Aorta (tissue), 5 donors: Measurements from ENCODE around the gene KRTAP9-3. TPM values are rescaled to one million over a fixed set of nuclear protein-coding genes. Genes with fewer than 3 reads are reported as not detected.
"Not testable (repeated sequence)": the region's sequence is repeated elsewhere in the genome, so short reads cannot be mapped to it uniquely, and the experiment has no call there.

Experiments used
- ATAC-seq: fragments of 200-7000 bp; cut with Tn5 transposase; one replicate; pipeline ENCODE4 v1.9.1; 2022; ENCODE audit warnings: moderate library complexity; ENCODE audit not compliant: low FRiP score
- DNase-seq, 2 donors: peaks; one replicate each; pipeline ENCODE4 v3.0.0-alpha.2; 2020
- H3K27ac ChIP-seq, 2 donors: one replicate each; pipeline ENCODE4 v1.5.1; 2013; ENCODE audit warnings: low read length in 2 of 2, mild to moderate bottlenecking in 2 of 2, moderate library complexity in 2 of 2, control low read depth in 1 of 2, inconsistent platforms in 1 of 2, low read depth in 1 of 2
- H3K27me3 ChIP-seq, 2 donors: one replicate each; pipeline ENCODE4 v1.6.1; 2013; ENCODE audit warnings: control low read depth in 1 of 2, low read length in 1 of 2, mild to moderate bottlenecking in 1 of 2, moderate library complexity in 1 of 2; ENCODE audit not compliant: insufficient read depth in 2 of 2, control insufficient read depth in 1 of 2
- H3K36me3 ChIP-seq, 2 donors: one replicate each; pipeline ENCODE4 v1.6.1; 2013; ENCODE audit warnings: control low read depth in 1 of 2, low read length in 1 of 2, mild to moderate bottlenecking in 1 of 2; ENCODE audit not compliant: insufficient read depth in 2 of 2, control insufficient read depth in 1 of 2
- H3K4me1 ChIP-seq, 2 donors: one replicate each; pipeline ENCODE4 v1.6.1; 2013; ENCODE audit warnings: low read length in 2 of 2, control low read depth in 1 of 2, mild to moderate bottlenecking in 1 of 2, moderate library complexity in 1 of 2; ENCODE audit not compliant: insufficient read depth in 2 of 2, control insufficient read depth in 1 of 2
- H3K4me3 ChIP-seq, 2 donors: one replicate each; pipeline ENCODE4 v1.5.1; 2013; ENCODE audit warnings: low read length in 2 of 2, control low read depth in 1 of 2, mild to moderate bottlenecking in 1 of 2
- H3K9me3 ChIP-seq: one replicate; pipeline ENCODE4 v1.6.1; 2013; ENCODE audit warnings: mild to moderate bottlenecking, low read length; ENCODE audit not compliant: control insufficient read depth
- WGBS, 2 donors: extraction: QIAGEN DNeasy Blood & Tissue Kit; methylation state at CpG; one replicate each; pipeline ENCODE4 v1.1.7; 2013; 5-methylcytosine and 5-hydroxymethylcytosine counted together
- intact Hi-C, 2 donors: fragments of 100-400 bp; cut with DNase I; formaldehyde crosslinking; loops; one replicate each; pipeline versions ENCODE4 v1.14.2 to v1.15.0; 2022
- polyA plus RNA-seq, 2 donors: library from polyadenylated mRNA; stranded (reverse); fragments of 200-250 nt; gene quantifications; one replicate each; pipeline ENCODE4 v1.2.3, GENCODE V29; 2013
- total RNA-seq, 2 donors: library from RNA; stranded (reverse); fragmentation: NEBNext Ultra II Directional; extraction: Animal tissue kit (Norgen Biotek cat#: 25700); gene quantifications; one replicate each; pipeline ENCODE4 v1.2.1, GENCODE V29; 2021
- donor health status: healthy with polysubstance abuse.
- donor health status: Bipolar disorder and iron deficiency.
- donor health status: DM: no; HTN: no; CAD: no.
- donor health status: DM: no; HTN: no; CAD: no.
- donor health status: DM: yes; HTN: yes; CAD: no.

KRTAP9-3 gene
- total and polyA plus RNA-seq, 4 donors = not detected

DNA sequence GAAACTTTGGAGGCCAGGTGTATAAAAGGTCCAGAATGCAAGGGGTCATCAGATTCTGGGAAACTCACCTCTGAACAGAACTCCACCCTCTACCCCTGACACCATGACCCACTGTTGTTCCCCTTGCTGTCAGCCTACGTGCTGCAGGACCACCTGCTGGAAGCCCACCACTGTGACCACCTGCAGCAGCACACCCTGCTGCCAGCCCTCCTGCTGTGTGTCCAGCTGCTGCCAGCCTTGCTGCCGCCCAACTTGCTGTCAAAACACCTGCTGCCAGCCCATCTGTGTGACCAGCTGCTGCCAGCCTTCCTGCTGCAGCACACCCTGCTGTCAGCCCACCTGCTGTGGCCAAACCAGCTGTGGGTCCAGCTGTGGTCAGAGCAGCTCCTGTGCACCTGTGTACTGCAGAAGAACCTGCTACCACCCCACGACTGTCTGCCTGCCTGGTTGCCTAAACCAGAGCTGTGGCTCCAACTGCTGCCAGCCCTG lies 5.7 kb downstream of the KRTAP9-3 start, which contains the start of gene KRTAP9-8:
KRTAP9-8 (plus strand) TSS at position 51 of the 489 bp plus-strand sequence; CDS start at position 104, 53 bp downstream.
- H3K36me3 ChIP-seq, H3K4me1 ChIP-seq, H3K9me3 ChIP-seq, ATAC-seq, H3K4me3 ChIP-seq, H3K27ac ChIP-seq, H3K27me3 ChIP-seq, DNase-seq, intact Hi-C loops: not testable (repeated sequence)
- 29 to 33% methylated on average over 3 of the region's 3 CpGs for WGBS, 2 donors

DNA sequence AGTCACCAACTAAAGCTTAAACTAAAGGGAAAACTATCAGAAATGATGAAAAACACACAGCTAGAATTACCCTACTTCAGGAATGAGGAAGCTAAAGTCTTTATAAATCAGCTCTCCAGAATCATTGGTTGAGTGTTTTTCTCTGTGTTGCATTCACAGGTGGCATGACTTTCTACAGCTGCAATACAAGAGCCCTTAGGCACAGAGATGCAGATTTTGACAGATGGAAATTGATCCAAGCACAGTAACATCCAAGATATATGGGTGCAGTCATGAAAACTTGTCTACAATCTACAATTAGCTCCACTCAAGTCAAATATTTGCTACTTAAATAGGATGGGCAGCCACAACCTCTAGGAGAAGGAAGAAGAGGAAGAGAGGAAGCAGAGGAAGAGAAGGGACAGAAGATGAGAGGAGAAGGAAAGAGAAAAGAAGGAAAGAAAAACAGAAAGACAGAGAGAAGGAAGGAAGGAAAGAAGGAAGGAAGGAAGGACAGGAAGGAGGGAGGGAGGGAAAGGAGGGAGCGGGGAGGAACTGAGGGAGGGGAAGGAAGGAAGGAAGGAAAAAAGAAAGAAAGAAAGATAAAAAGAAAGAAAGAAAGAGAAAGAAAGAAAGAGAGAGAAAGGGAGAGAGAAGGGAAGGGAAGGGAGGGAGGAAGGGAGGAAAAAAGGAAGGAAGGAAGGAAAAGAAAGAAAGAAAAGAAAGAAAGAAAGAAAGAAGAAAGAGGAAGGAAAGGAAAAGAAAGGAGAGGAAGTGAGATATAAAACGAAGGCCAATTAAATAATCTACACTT lies 14.9 kb downstream of the KRTAP9-3 start:
- H3K4me1 ChIP-seq, H3K4me3 ChIP-seq, H3K27ac ChIP-seq, H3K9me3 ChIP-seq, intact Hi-C loops, DNase-seq, ATAC-seq, H3K36me3 ChIP-seq, H3K27me3 ChIP-seq: not testable (repeated sequence)
- 45 to 63% methylated on average over 2 of the region's 2 CpGs for WGBS, 2 donors

DNA sequence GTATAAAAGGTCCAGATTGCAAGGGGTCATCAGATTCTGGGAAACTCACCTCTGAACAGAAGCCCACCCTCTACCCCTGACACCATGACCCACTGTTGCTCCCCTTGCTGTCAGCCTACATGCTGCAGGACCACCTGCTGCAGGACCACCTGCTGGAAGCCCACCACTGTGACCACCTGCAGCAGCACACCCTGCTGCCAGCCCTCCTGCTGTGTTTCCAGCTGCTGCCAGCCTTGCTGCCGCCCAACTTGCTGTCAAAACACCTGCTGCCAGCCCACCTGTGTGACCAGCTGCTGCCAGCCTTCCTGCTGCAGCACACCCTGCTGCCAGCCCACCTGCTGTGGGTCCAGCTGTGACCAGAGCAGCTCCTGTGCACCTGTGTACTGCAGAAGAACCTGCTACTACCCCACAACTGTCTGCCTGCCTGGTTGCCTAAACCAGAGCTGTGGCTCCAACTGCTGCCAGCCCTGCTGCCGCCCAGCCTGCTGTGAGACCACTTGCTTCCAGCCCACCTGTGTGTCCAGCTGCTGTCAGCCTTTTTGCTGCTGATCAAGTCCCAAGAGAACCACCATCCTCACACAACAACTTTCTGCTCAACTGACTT lies 17.5 kb downstream of the KRTAP9-3 start, which contains the start of gene KRTAP9-4:
KRTAP9-4 (plus strand) TSS at position 51 of the 604 bp plus-strand sequence; CDS start at position 85, 34 bp downstream.
- H3K4me3 ChIP-seq, DNase-seq, ATAC-seq, H3K27ac ChIP-seq, H3K36me3 ChIP-seq, intact Hi-C loops, H3K27me3 ChIP-seq, H3K4me1 ChIP-seq, H3K9me3 ChIP-seq: not testable (repeated sequence)
- 58 to 63% methylated on average over 2 of the region's 2 CpGs for WGBS, 2 donors

DNA sequence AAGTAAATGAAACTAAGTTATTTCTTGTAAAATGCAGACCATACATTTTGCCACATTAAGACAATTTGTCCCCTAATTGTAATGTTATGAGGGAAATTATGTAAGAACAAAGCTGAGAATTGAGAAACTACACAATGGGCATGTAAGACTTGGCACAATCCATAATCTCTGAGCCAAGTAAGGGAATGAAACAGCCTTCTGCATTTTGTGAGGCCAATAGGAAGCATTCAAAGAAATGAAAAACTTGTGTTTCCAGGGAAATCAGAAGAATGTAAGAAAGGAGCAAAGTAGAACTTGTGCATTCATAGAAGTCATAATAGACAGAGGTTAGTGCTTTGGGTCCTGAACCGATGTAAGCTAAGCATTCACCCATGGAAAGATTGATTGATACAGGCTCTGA lies 19.0 kb downstream of the KRTAP9-3 start:
- intact Hi-C loops = no loop called here
- Histone ChIP-seq H3K27ac (no peak overlapping the region), H3K4me1 (no peaks in the 10 kb centered on the region), H3K4me3 (no peak overlapping the region), H3K9me3 (no peaks in the 10 kb centered on the region), H3K36me3 (no peaks in the 10 kb centered on the region), H3K27me3 (no peaks in the 10 kb centered on the region)
- no peak for ATAC-seq
- 86 to 95% methylated on average over 1 of the region's 1 CpG for WGBS, 2 donors
- DNase-seq = no peak

DNA sequence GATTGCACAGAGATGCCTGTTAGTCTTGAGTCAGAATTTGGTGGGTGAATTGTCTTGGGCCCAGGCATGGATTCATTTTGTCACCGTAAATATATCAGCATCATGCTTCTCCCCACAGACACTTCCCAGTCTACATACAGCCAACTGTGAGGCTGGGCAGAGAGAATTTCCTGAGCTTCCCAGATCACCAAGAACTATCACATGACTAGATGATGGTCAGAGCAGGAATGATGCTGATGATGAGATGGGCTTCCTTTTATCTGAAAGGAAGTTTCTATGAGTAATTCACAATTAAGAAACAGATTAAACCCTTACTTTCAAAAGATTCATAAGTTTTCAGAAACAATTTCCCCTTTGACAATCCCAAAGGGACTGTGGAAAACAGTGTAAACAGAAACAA lies 22.6 kb downstream of the KRTAP9-3 start:
- ATAC-seq (no peak), DNase-seq (no peak)
- WGBS, 2 donors = 0 to 29% methylated on average over 1 of the region's 1 CpG
- H3K27ac ChIP-seq = no peak overlapping the region
- H3K4me3 ChIP-seq = no peak overlapping the region
- no peaks in the 10 kb centered on the region for H3K27me3 ChIP-seq
- no peaks in the 10 kb centered on the region for H3K9me3 ChIP-seq
- intact Hi-C loops = no loop called here
- no peaks in the 10 kb centered on the region for H3K4me1 ChIP-seq
- no peaks in the 10 kb centered on the region for H3K36me3 ChIP-seq

DNA sequence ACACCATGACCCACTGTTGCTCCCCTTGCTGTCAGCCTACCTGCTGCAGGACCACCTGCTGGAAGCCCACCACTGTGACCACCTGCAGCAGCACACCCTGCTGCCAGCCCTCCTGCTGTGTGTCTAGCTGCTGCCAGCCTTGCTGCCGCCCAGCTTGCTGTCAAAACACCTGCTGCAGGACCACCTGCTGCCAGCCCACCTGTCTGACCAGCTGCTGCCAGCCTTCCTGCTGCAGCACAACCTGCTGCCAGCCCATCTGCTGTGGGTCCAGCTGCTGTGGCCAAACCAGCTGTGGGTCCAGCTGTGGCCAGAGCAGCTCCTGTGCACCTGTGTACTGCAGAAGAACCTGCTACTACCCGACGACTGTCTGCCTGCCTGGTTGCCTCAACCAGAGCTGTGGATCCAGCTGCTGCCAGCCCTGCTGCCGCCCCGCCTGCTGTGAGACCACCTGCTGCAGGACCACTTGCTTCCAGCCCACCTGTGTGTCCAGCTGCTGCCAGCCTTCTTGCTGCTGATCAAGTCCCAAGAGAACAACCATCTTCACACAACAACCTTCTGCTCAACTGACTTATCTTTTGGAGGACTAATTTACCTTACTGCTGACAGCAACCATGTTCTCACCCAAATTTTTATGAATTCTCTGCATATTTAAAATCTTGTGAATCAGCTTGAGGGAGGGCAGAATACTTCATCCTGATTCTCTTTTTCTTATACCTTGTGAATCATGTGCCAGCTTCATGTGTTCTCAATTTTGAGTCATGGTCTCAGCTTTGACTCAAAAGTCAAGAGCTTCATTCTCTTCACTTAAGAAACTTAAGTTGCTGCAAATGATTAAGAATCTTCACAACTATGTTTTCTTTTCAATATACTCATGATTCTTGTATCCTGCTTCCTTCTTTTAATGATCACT lies 23.4 kb downstream of the KRTAP9-3 start, which contains the start of gene KRTAP9-9:
KRTAP9-9 (plus strand) TSS at position 4 of the 910 bp plus-strand sequence.
- ATAC-seq, DNase-seq, H3K36me3 ChIP-seq, H3K27ac ChIP-seq, intact Hi-C loops, H3K9me3 ChIP-seq, H3K4me3 ChIP-seq, H3K27me3 ChIP-seq, H3K4me1 ChIP-seq: not testable (repeated sequence)
- 69 to 72% methylated on average over 5 of the region's 5 CpGs for WGBS, 2 donors

DNA sequence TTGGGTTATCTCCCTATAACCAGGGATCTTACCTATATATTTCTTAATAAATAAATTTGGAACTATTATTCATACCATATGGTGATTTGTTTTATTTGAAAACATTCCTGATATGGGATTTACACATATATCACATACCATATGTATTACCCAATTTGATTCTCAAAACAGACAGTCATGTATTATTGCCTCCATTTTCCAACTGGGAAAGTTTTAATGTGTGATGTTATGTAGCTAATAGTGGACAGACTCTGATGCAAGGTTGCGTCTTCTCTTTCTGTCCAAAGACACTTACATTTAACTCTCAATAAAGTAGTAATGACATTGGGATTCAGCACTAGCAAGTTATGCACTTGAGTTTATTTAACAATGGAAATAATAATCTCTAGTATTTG lies 24.0 kb downstream of the KRTAP9-3 start:
- no peak overlapping the region for H3K27ac ChIP-seq
- H3K9me3 ChIP-seq = no peaks in the 10 kb centered on the region
- WGBS, 2 donors = 73 to 82% methylated on average over 1 of the region's 1 CpG
- DNase-seq = no peak
- H3K4me1 ChIP-seq = no peaks in the 10 kb centered on the region
- intact Hi-C loops = no loop called here
- H3K4me3 ChIP-seq = no peak overlapping the region
- H3K27me3 ChIP-seq = no peaks in the 10 kb centered on the region
- ATAC-seq = no peak
- H3K36me3 ChIP-seq = no peaks in the 10 kb centered on the region

DNA sequence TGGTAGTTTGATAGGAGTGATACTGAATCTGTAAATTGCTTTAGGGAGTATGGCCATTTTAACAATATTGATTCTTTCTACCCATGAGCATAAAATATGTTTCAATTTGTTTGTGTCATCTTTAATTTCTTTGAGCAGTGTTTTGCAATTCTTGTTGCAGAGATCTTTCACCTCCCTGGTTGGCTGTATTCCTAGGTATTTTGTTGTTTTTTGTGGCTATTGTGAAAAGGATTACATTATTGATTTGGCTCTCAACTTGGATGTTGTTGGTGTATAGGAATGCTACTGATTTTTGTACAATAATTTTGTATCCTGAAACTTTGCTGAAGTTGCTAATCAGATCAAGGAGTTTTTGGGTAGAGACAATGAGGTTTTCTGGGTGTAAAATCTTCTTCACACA lies 26.2 kb downstream of the KRTAP9-3 start:
- Histone ChIP-seq H3K4me1 (no peaks in the 10 kb centered on the region), H3K36me3 (no peaks in the 10 kb centered on the region), H3K27me3 (no peaks in the 10 kb centered on the region), H3K4me3 (no peak overlapping the region), H3K27ac (no peak overlapping the region), H3K9me3 (no peaks in the 10 kb centered on the region)
- DNase-seq (no peak), ATAC-seq (no peak)
- intact Hi-C loops = no loop called here
